BE2C (cell line): ENCODE data around the gene GDF15.
A peak's percentile ranks its signal among the peaks of the same experiment; 100 is the strongest.

ENCODE experiments used
- DNase-seq: peaks from one replicate; pipeline ENCODE4 v3.0.0-alpha.2; 2020
- H3K27me3 ChIP-seq: fragments of 250-450 bp; sonication (Bioruptor Pico); 2 replicates; pipeline ENCODE4 v1.5.1; 2020; ENCODE audit warnings: mild to moderate bottlenecking
- H3K36me3 ChIP-seq: fragments of 250-450 bp; sonication (Bioruptor Pico); 2 replicates; pipeline ENCODE4 v1.5.1; 2020; ENCODE audit warnings: mild to moderate bottlenecking
- H3K4me1 ChIP-seq: fragments of 250-450 bp; sonication (Bioruptor Pico); 2 replicates; pipeline ENCODE4 v1.5.1; 2020
- H3K4me3 ChIP-seq: 2 replicates; pipeline ENCODE4 v1.5.1; 2011; ENCODE audit warnings: low read depth, low read length
- H3K9me3 ChIP-seq: fragments of 250-450 bp; sonication (Bioruptor Pico); 2 replicates; pipeline ENCODE4 v1.5.1; 2020
- CTCF ChIP-seq: IDR thresholded peaks from 2 replicates; pipeline ENCODE4 v1.5.1; 2012; ENCODE audit warnings: mild to moderate bottlenecking, low read depth, low read length

The GDF15 gene

GRCh38 chr19:18427743-18428113, 41.8 kb downstream of the GDF15 start:
- TF ChIP-seq CTCF, result no peak
- peaks cover 13% of the 10 kb centered on the region for H3K36me3 ChIP-seq
- H3K4me1 ChIP-seq, result peaks cover 31% of the 10 kb centered on the region

GRCh38 chr19:18428173-18428786, 42.3 kb downstream of the GDF15 start:
- Histone ChIP-seq H3K36me3 (peaks cover 18% of the 10 kb centered on the region), H3K9me3 (no peaks in the 10 kb centered on the region), H3K4me1 (peaks cover 36% of the 10 kb centered on the region), H3K4me3 (peak overlapping the region; percentile 60), H3K27me3 (no peaks in the 10 kb centered on the region)
- DNase-seq, result no peak
- no peak for TF ChIP-seq CTCF

More at GRCh38 chr19:18427743-18428113, 41.8 kb downstream of the GDF15 start:
- DNase-seq, result peak; percentile 14
- Histone ChIP-seq H3K4me3 (no peak overlapping the region), H3K9me3 (no peaks in the 10 kb centered on the region), H3K27me3 (no peaks in the 10 kb centered on the region)

GRCh38 chr19:18428787-18429674, 43.1 kb downstream of the GDF15 start:
- Histone ChIP-seq H3K36me3 (peaks cover 18% of the 10 kb centered on the region), H3K4me1 (peaks cover 36% of the 10 kb centered on the region), H3K9me3 (no peaks in the 10 kb centered on the region), H3K4me3 (peak overlapping the region; percentile 60), H3K27me3 (no peaks in the 10 kb centered on the region)
- TF ChIP-seq CTCF, result no peak
- peak; percentile 94 for DNase-seq

GRCh38 chr19:18429717-18430416, 43.9 kb downstream of the GDF15 start:
- H3K36me3 ChIP-seq, result peaks cover 21% of the 10 kb centered on the region
- H3K4me3 ChIP-seq, result peak overlapping the region; percentile 60
- no peaks in the 10 kb centered on the region for H3K9me3 ChIP-seq
- H3K27me3 ChIP-seq, result no peaks in the 10 kb centered on the region
- H3K4me1 ChIP-seq, result peaks cover 43% of the 10 kb centered on the region
- peak; percentile 24 for DNase-seq
- no peak for TF ChIP-seq CTCF

GRCh38 chr19:18430417-18431144, 44.6 kb downstream of the GDF15 start:
- peak; percentile 20 for DNase-seq
- H3K36me3 ChIP-seq, result peaks cover 29% of the 10 kb centered on the region
- H3K4me3 ChIP-seq, result no peak overlapping the region
- peaks cover 43% of the 10 kb centered on the region for H3K4me1 ChIP-seq
- H3K27me3 ChIP-seq, result no peaks in the 10 kb centered on the region
- no peaks in the 10 kb centered on the region for H3K9me3 ChIP-seq
- no peak for TF ChIP-seq CTCF
